Activated naive CD8-positive, alpha-beta T cell treated with anti-CD3 and anti-CD28 coated beads, Interleukin-2, amount 50 U/mL, for 24 hours (primary cell): ENCODE data around the gene RRP15.
A peak's percentile ranks its signal among the peaks of the same experiment; 100 is the strongest.

Experiments used
- ATAC-seq: fragments of 150-1000 bp; cut with Tn5 transposase; one replicate; pipeline ENCODE4 v1.10.0; 2021
- DNase-seq: peaks from one replicate; pipeline ENCODE4 v3.0.0; 2021
- H3K27ac Mint-ChIP-seq: one replicate; pipeline ENCODE4 v1.8.0; 2021; ENCODE audit warnings: mild to moderate bottlenecking, mixed read lengths
- H3K27me3 Mint-ChIP-seq: one replicate; pipeline ENCODE4 v1.8.0; 2021; ENCODE audit warnings: mixed read lengths
- H3K36me3 Mint-ChIP-seq: one replicate; pipeline ENCODE4 v1.8.0; 2021; ENCODE audit warnings: low read depth, mixed read lengths
- H3K4me1 Mint-ChIP-seq: one replicate; pipeline ENCODE4 v1.8.0; 2021; ENCODE audit warnings: mixed read lengths
- H3K4me3 Mint-ChIP-seq: one replicate; pipeline ENCODE4 v1.8.0; 2021; ENCODE audit warnings: mild to moderate bottlenecking, moderate library complexity, mixed read lengths
- H3K9me3 Mint-ChIP-seq: one replicate; pipeline ENCODE4 v1.8.0; 2021; ENCODE audit warnings: mixed read lengths

Gene RRP15

GRCh38 chr1:218284917-218285635 is at the start of gene RRP15:
RRP15 (plus strand) TSS chr1:218285293; CDS start chr1:218285317, 24 bp downstream.
- DNase-seq (peak; percentile 88), ATAC-seq (peak; percentile 100)
- H3K27ac Mint-ChIP-seq: peak within 1 kb of the TSS; percentile 99
- H3K27me3 Mint-ChIP-seq: peaks cover 25% of the 10 kb centered on the region
- H3K4me1 Mint-ChIP-seq: peaks cover 31% of the 10 kb centered on the region
- peak within 1 kb of the TSS; percentile 100 for H3K4me3 Mint-ChIP-seq
- H3K9me3 Mint-ChIP-seq: peaks cover 3% of the 10 kb centered on the region
- peaks cover 7% of the 10 kb centered on the region for H3K36me3 Mint-ChIP-seq

GRCh38 chr1:218242171-218242570 is 42.9 kb upstream of the RRP15 start:
- no peaks in the 10 kb centered on the region for H3K36me3 Mint-ChIP-seq

GRCh38 chr1:218247339-218247738 is 37.8 kb upstream of the RRP15 start:
- H3K27ac Mint-ChIP-seq: no peak overlapping the region
- H3K36me3 Mint-ChIP-seq: no peaks in the 10 kb centered on the region
- no peaks in the 10 kb centered on the region for H3K9me3 Mint-ChIP-seq
- no peak overlapping the region for H3K4me3 Mint-ChIP-seq
- no peak for DNase-seq
- peaks cover 16% of the 10 kb centered on the region for H3K27me3 Mint-ChIP-seq
- no peak for ATAC-seq
- H3K4me1 Mint-ChIP-seq: no peaks in the 10 kb centered on the region

More at GRCh38 chr1:218242171-218242570, 42.9 kb upstream of the RRP15 start:
- no peak for ATAC-seq
- Mint-ChIP-seq H3K27me3 (peaks cover 6% of the 10 kb centered on the region), H3K9me3 (no peaks in the 10 kb centered on the region), H3K4me1 (no peaks in the 10 kb centered on the region), H3K4me3 (no peak overlapping the region), H3K27ac (no peak overlapping the region)
- no peak for DNase-seq

GRCh38 chr1:218249338-218250140 is 35.6 kb upstream of the RRP15 start:
- ATAC-seq (no peak), DNase-seq (no peak)
- no peak overlapping the region for H3K4me3 Mint-ChIP-seq
- H3K27ac Mint-ChIP-seq: no peak overlapping the region
- H3K36me3 Mint-ChIP-seq: no peaks in the 10 kb centered on the region
- peaks cover 19% of the 10 kb centered on the region for H3K27me3 Mint-ChIP-seq
- H3K9me3 Mint-ChIP-seq: no peaks in the 10 kb centered on the region
- no peaks in the 10 kb centered on the region for H3K4me1 Mint-ChIP-seq

- H3K9me3 Mint-ChIP-seq: no peaks in the 10 kb centered on the region
- peaks cover 19% of the 10 kb centered on the region for H3K27me3 Mint-ChIP-seq
- ATAC-seq: no peak
- DNase-seq: no peak
- H3K4me3 Mint-ChIP-seq: no peak overlapping the region
- H3K4me1 Mint-ChIP-seq: no peaks in the 10 kb centered on the region
- no peak overlapping the region for H3K27ac Mint-ChIP-seq
- H3K36me3 Mint-ChIP-seq: no peaks in the 10 kb centered on the region
Observed at GRCh38 chr1:218250492-218250891, 34.6 kb upstream of the RRP15 start.

- ATAC-seq: no peak
- H3K4me3 Mint-ChIP-seq: no peak overlapping the region
- H3K9me3 Mint-ChIP-seq: peaks cover 1% of the 10 kb centered on the region
- no peak for DNase-seq
- H3K36me3 Mint-ChIP-seq: no peaks in the 10 kb centered on the region
- peaks cover 12% of the 10 kb centered on the region for H3K27me3 Mint-ChIP-seq
- no peak overlapping the region for H3K27ac Mint-ChIP-seq
- no peaks in the 10 kb centered on the region for H3K4me1 Mint-ChIP-seq
Observed at GRCh38 chr1:218254296-218254946, 30.7 kb upstream of the RRP15 start.

- H3K4me3 Mint-ChIP-seq: no peak overlapping the region
- DNase-seq (no peak), ATAC-seq (no peak)
- no peaks in the 10 kb centered on the region for H3K36me3 Mint-ChIP-seq
- no peak overlapping the region for H3K27ac Mint-ChIP-seq
- peaks cover 10% of the 10 kb centered on the region for H3K27me3 Mint-ChIP-seq
- H3K9me3 Mint-ChIP-seq: peaks cover 4% of the 10 kb centered on the region
- no peaks in the 10 kb centered on the region for H3K4me1 Mint-ChIP-seq
Observed at GRCh38 chr1:218255090-218255489, 30.0 kb upstream of the RRP15 start.

- no peak overlapping the region for H3K4me3 Mint-ChIP-seq
- no peak overlapping the region for H3K27ac Mint-ChIP-seq
- H3K4me1 Mint-ChIP-seq: no peaks in the 10 kb centered on the region
- H3K9me3 Mint-ChIP-seq: peaks cover 4% of the 10 kb centered on the region
- ATAC-seq (no peak), DNase-seq (no peak)
- no peaks in the 10 kb centered on the region for H3K36me3 Mint-ChIP-seq
- H3K27me3 Mint-ChIP-seq: peaks cover 16% of the 10 kb centered on the region
Observed at GRCh38 chr1:218257371-218257770, 27.7 kb upstream of the RRP15 start.

GRCh38 chr1:218257971-218258370 is 27.1 kb upstream of the RRP15 start:
- no peaks in the 10 kb centered on the region for H3K36me3 Mint-ChIP-seq
- no peaks in the 10 kb centered on the region for H3K4me1 Mint-ChIP-seq
- ATAC-seq: no peak
- no peak for DNase-seq
- H3K27ac Mint-ChIP-seq: no peak overlapping the region
- peaks cover 4% of the 10 kb centered on the region for H3K9me3 Mint-ChIP-seq
- peaks cover 14% of the 10 kb centered on the region for H3K27me3 Mint-ChIP-seq
- no peak overlapping the region for H3K4me3 Mint-ChIP-seq

GRCh38 chr1:218259339-218259738 is 25.8 kb upstream of the RRP15 start:
- peaks cover 14% of the 10 kb centered on the region for H3K27me3 Mint-ChIP-seq
- no peak overlapping the region for H3K27ac Mint-ChIP-seq
- no peaks in the 10 kb centered on the region for H3K36me3 Mint-ChIP-seq
- H3K9me3 Mint-ChIP-seq: peaks cover 4% of the 10 kb centered on the region
- ATAC-seq (no peak), DNase-seq (no peak)
- H3K4me1 Mint-ChIP-seq: no peaks in the 10 kb centered on the region
- H3K4me3 Mint-ChIP-seq: no peak overlapping the region

GRCh38 chr1:218259800-218260199 is 25.3 kb upstream of the RRP15 start:
- ATAC-seq: no peak
- peaks cover 17% of the 10 kb centered on the region for H3K27me3 Mint-ChIP-seq
- no peaks in the 10 kb centered on the region for H3K4me1 Mint-ChIP-seq
- DNase-seq: no peak
- H3K4me3 Mint-ChIP-seq: no peak overlapping the region
- H3K27ac Mint-ChIP-seq: no peak overlapping the region
- H3K9me3 Mint-ChIP-seq: peaks cover 4% of the 10 kb centered on the region
- no peaks in the 10 kb centered on the region for H3K36me3 Mint-ChIP-seq

GRCh38 chr1:218262259-218262658 is 22.8 kb upstream of the RRP15 start:
- Mint-ChIP-seq H3K27me3 (peaks cover 22% of the 10 kb centered on the region), H3K4me1 (no peaks in the 10 kb centered on the region), H3K4me3 (no peak overlapping the region), H3K36me3 (no peaks in the 10 kb centered on the region), H3K9me3 (peaks cover 4% of the 10 kb centered on the region), H3K27ac (no peak overlapping the region)
- DNase-seq: no peak
- ATAC-seq: no peak

GRCh38 chr1:218266356-218266755 is 18.7 kb upstream of the RRP15 start:
- Mint-ChIP-seq H3K9me3 (no peaks in the 10 kb centered on the region), H3K27ac (no peak overlapping the region), H3K27me3 (peaks cover 18% of the 10 kb centered on the region), H3K4me3 (no peak overlapping the region), H3K36me3 (no peaks in the 10 kb centered on the region), H3K4me1 (no peaks in the 10 kb centered on the region)
- ATAC-seq (no peak), DNase-seq (no peak)

GRCh38 chr1:218272366-218272765 is 12.7 kb upstream of the RRP15 start:
- ATAC-seq (no peak), DNase-seq (no peak)
- no peak overlapping the region for H3K27ac Mint-ChIP-seq
- H3K4me3 Mint-ChIP-seq: no peak overlapping the region
- no peaks in the 10 kb centered on the region for H3K9me3 Mint-ChIP-seq
- no peaks in the 10 kb centered on the region for H3K36me3 Mint-ChIP-seq
- peaks cover 9% of the 10 kb centered on the region for H3K27me3 Mint-ChIP-seq
- no peaks in the 10 kb centered on the region for H3K4me1 Mint-ChIP-seq
